H1 (cell line): Measurements from ENCODE around the gene VWF. TPM values are rescaled to one million over a fixed set of nuclear protein-coding genes. Genes with fewer than 3 reads are reported as not detected.

Experiments used
- CTCF ChIA-PET: fragments of 300-600 bp; sonication (Branson Sonifier 250); formaldehyde crosslinking; loops from one replicate; lab custom pipeline; 2021; ENCODE audit not compliant: partially characterized antibody; lab: Charles Lee
- POLR2A ChIA-PET: fragments of 300-600 bp; sonication (Branson Sonifier 250); formaldehyde crosslinking; loops from one replicate; lab custom pipeline; 2021; ENCODE audit warnings: inconsistent platforms; ENCODE audit not compliant: partially characterized antibody; lab: Charles Lee
- DNase-seq, 2 experiments: peaks; one replicate each; pipeline versions ENCODE4 v3.0.0 to v3.0.0-alpha.2; 2010 to 2022; ENCODE audit warnings: low spot score in 2 of 2, low read depth in 1 of 2, mixed read lengths in 1 of 2
- FAIRE-seq: peaks from 2 replicates; lab custom pipeline; 2011; peaks lifted over from hg19 to GRCh38; lab: Jason Lieb, UNC
- H2AFZ ChIP-seq: 2 replicates; pipeline ENCODE4 v1.8.1; 2012; ENCODE audit warnings: low read length, inconsistent platforms
- H2AK5ac ChIP-seq: 2 replicates; pipeline ENCODE4 v1.6.1; 2013; ENCODE audit warnings: low read depth, low read length
- H2BK120ac ChIP-seq: replicated peaks from 2 replicates; pipeline ENCODE3; 2013; ENCODE audit warnings: low read depth, low read length, inconsistent platforms
- H2BK12ac ChIP-seq: 2 replicates; pipeline ENCODE4 v1.6.1; 2013; ENCODE audit warnings: low read depth, low read length
- H2BK15ac ChIP-seq: 2 replicates; pipeline ENCODE4 v1.6.1; 2013; ENCODE audit warnings: low read length
- H2BK20ac ChIP-seq: 2 replicates; pipeline ENCODE4 v1.6.1; 2013; ENCODE audit warnings: low read length
- H2BK5ac ChIP-seq: 2 replicates; pipeline ENCODE4 v1.6.1; 2013; ENCODE audit warnings: low read depth, low read length
- H3K14ac ChIP-seq: 2 replicates; pipeline ENCODE4 v1.6.1; 2013; ENCODE audit warnings: inconsistent platforms; ENCODE audit not compliant: insufficient read length
- H3K18ac ChIP-seq: 2 replicates; pipeline ENCODE4 v1.6.1; 2013; ENCODE audit warnings: low read length; ENCODE audit errors: extremely low read depth
- H3K23ac ChIP-seq: 2 replicates; pipeline ENCODE4 v1.6.1; 2013; ENCODE audit warnings: inconsistent platforms; ENCODE audit not compliant: insufficient read length
- H3K23me2 ChIP-seq: 2 replicates; pipeline ENCODE4 v1.6.1; 2013; ENCODE audit warnings: low read depth, low read length
- H3K27ac ChIP-seq: 2 replicates; pipeline ENCODE4 v1.6.1; 2011; ENCODE audit warnings: low read depth, low read length, inconsistent platforms
- H3K27me3 ChIP-seq, 4 experiments: replicated peaks in 1 of 4; 1 replicate in 1 of 4; 2 replicates in 3 of 4; pipeline versions ENCODE4 v1.6.1 to v1.8.1; 2011 to 2013; ENCODE audit warnings: low read length in 3 of 4, mild to moderate bottlenecking in 3 of 4, inconsistent platforms in 2 of 4, mixed read lengths in 2 of 4, moderate library complexity in 1 of 4; ENCODE audit not compliant: control insufficient read depth in 3 of 4, insufficient read depth in 3 of 4; ENCODE audit errors: extremely low read depth in 1 of 4
- H3K36me3 ChIP-seq, 4 experiments: 2 replicates each; pipeline versions ENCODE4 v1.6.1 to v1.8.1; 2011 to 2013; ENCODE audit warnings: mild to moderate bottlenecking in 4 of 4, low read length in 3 of 4, moderate library complexity in 2 of 4, control low read depth in 1 of 4, inconsistent platforms in 1 of 4; ENCODE audit not compliant: insufficient read depth in 4 of 4, control insufficient read depth in 2 of 4
- H3K4ac ChIP-seq: replicated peaks from 2 replicates; pipeline ENCODE3; 2013; ENCODE audit warnings: low read length, low read depth, mixed read lengths, inconsistent platforms; ENCODE audit not compliant: insufficient read length
- H3K4me1 ChIP-seq, 4 experiments: replicated peaks in 1 of 4; 1 replicate in 1 of 4; 2 replicates in 3 of 4; pipeline versions ENCODE4 v1.6.1 to v1.8.1; 2011 to 2013; ENCODE audit warnings: low read length in 3 of 4, inconsistent platforms in 2 of 4, mixed read lengths in 1 of 4; ENCODE audit not compliant: insufficient read depth in 4 of 4, control insufficient read depth in 3 of 4
- H3K4me2 ChIP-seq, 2 experiments: 2 replicates each; pipeline versions ENCODE4 v1.6.1 to v1.8.1; 2011 to 2013; ENCODE audit warnings: low read depth in 2 of 2, low read length in 2 of 2, control low read depth in 1 of 2, inconsistent platforms in 1 of 2, mild to moderate bottlenecking in 1 of 2; ENCODE audit not compliant: insufficient read depth in 1 of 2
- H3K4me3 ChIP-seq, 4 experiments: fragments of 200-600, 300-600 bp in 1 of 4; sonication (generic), shearing (Covaris generic), sonication (Bioruptor Twin) in 1 of 4; 2 replicates each; pipeline versions ENCODE4 v1.5.1 to v1.8.1; 2011 to 2016; ENCODE audit warnings: low read length in 4 of 4, low read depth in 3 of 4, control low read depth in 2 of 4, inconsistent platforms in 2 of 4, mild to moderate bottlenecking in 2 of 4, mixed read lengths in 1 of 4, moderate library complexity in 1 of 4; ENCODE audit not compliant: insufficient read depth in 2 of 4; ENCODE audit errors: extremely low read depth in 1 of 4
- H3K56ac ChIP-seq: replicated peaks from 2 replicates; pipeline ENCODE3; 2013; ENCODE audit warnings: low read depth, mild to moderate bottlenecking, mixed read lengths, low read length, inconsistent platforms; ENCODE audit not compliant: insufficient read length
- H3K79me1 ChIP-seq: 2 replicates; pipeline ENCODE4 v1.6.1; 2013; ENCODE audit warnings: low read depth, low read length, control low read depth
- H3K79me2 ChIP-seq, 2 experiments: 2 replicates each; pipeline versions ENCODE4 v1.6.1 to v1.8.1; 2012 to 2013; ENCODE audit warnings: low read length in 2 of 2, mild to moderate bottlenecking in 2 of 2, inconsistent platforms in 1 of 2; ENCODE audit not compliant: insufficient read depth in 2 of 2, control insufficient read depth in 1 of 2
- H3K9ac ChIP-seq, 4 experiments: replicated peaks in 1 of 4; 1 replicate in 1 of 4; 2 replicates in 3 of 4; pipeline versions ENCODE4 v1.6.1 to v1.8.1; 2011 to 2013; ENCODE audit warnings: low read depth in 3 of 4, low read length in 3 of 4, control low read depth in 2 of 4, mild to moderate bottlenecking in 2 of 4, moderate library complexity in 2 of 4, inconsistent platforms in 1 of 4; ENCODE audit errors: extremely low read depth in 1 of 4
- H3K9me3 ChIP-seq, 2 experiments: 2 replicates each; pipeline versions ENCODE4 v1.6.1 to v1.8.1; 2012 to 2013; ENCODE audit warnings: mild to moderate bottlenecking in 2 of 2, moderate library complexity in 2 of 2, control low read depth in 1 of 2, inconsistent platforms in 1 of 2, low read depth in 1 of 2, low read length in 1 of 2, mixed read lengths in 1 of 2; ENCODE audit not compliant: insufficient read depth in 2 of 2
- H4K20me1 ChIP-seq, 2 experiments: replicated peaks in 1 of 2; 2 replicates each; pipeline versions ENCODE3 to v1.8.1; 2011 to 2013; ENCODE audit warnings: inconsistent platforms in 2 of 2, low read length in 2 of 2, mild to moderate bottlenecking in 1 of 2; ENCODE audit not compliant: insufficient read depth in 2 of 2, control insufficient read depth in 1 of 2
- H4K5ac ChIP-seq: 2 replicates; pipeline ENCODE4 v1.6.1; 2013; ENCODE audit warnings: low read length, low read depth, mixed read lengths, inconsistent platforms; ENCODE audit not compliant: insufficient read length
- H4K8ac ChIP-seq: 2 replicates; pipeline ENCODE4 v1.8.0; 2013; ENCODE audit warnings: mild to moderate bottlenecking, moderate library complexity, low read length, inconsistent platforms; ENCODE audit not compliant: insufficient read depth; ENCODE audit errors: extremely low read depth
- H4K91ac ChIP-seq: replicated peaks from 2 replicates; pipeline ENCODE3; 2013; ENCODE audit warnings: low read length, mixed read lengths, inconsistent platforms; ENCODE audit not compliant: insufficient read length
- ASH2L ChIP-seq: fragments of 200-600, 300-600 bp; sonication (generic); IDR thresholded peaks from one replicate; pipeline ENCODE4 v1.7.1; 2017; ENCODE audit warnings: low read length
- CBX8 ChIP-seq: fragments of 300-800, 300-1000 bp; sonication (generic); IDR thresholded peaks from 2 replicates; pipeline ENCODE4 v1.7.1; 2016; ENCODE audit warnings: low read depth, low read length, borderline replicate concordance
- CHD1 ChIP-seq: IDR thresholded peaks from 2 replicates; pipeline ENCODE4 v1.6.1; 2012; ENCODE audit warnings: low read depth, low read length, improper control_type of control experiment
- CHD2 ChIP-seq: IDR thresholded peaks from 2 replicates; pipeline ENCODE4 v1.6.1; 2012; ENCODE audit warnings: low read length, improper control_type of control experiment
- CREB1 ChIP-seq: IDR thresholded peaks from 2 replicates; pipeline ENCODE4 v1.6.1; 2012; ENCODE audit warnings: inconsistent platforms
- EGR1 ChIP-seq: IDR thresholded peaks from 2 replicates; pipeline ENCODE4 v1.6.1; 2011; ENCODE audit warnings: low read depth, low read length, borderline replicate concordance
- EP300 ChIP-seq, 2 experiments: IDR thresholded peaks; 1 replicate in 1 of 2; 2 replicates in 1 of 2; pipeline ENCODE4 v1.6.1; 2011 to 2012; ENCODE audit warnings: low read depth in 2 of 2, low read length in 2 of 2, mild to moderate bottlenecking in 2 of 2, borderline replicate concordance in 1 of 2, inconsistent platforms in 1 of 2, moderate library complexity in 1 of 2
- EZH2 ChIP-seq: fragments of 200-600 bp; sonication (generic); IDR thresholded peaks from 2 replicates; pipeline ENCODE4 v1.7.1; 2012; ENCODE audit warnings: low read depth, mild to moderate bottlenecking, moderate library complexity, low read length, inconsistent platforms; ENCODE audit not compliant: severe bottlenecking
- GABPA ChIP-seq: IDR thresholded peaks from 2 replicates; pipeline ENCODE4 v1.6.1; 2011; ENCODE audit warnings: mild to moderate bottlenecking, low read length, moderate library complexity, borderline replicate concordance; ENCODE audit not compliant: insufficient read depth
- MAFK ChIP-seq: IDR thresholded peaks from 2 replicates; pipeline ENCODE4 v1.6.1; 2012; ENCODE audit warnings: low read depth, mild to moderate bottlenecking, improper control_type of control experiment, low read length
- NANOG ChIP-seq: IDR thresholded peaks from 2 replicates; pipeline ENCODE4 v1.6.1; 2011; ENCODE audit warnings: low read length, low read depth, mild to moderate bottlenecking, inconsistent platforms; ENCODE audit not compliant: insufficient read depth, poor library complexity, severe bottlenecking
- POU5F1 ChIP-seq: IDR thresholded peaks from 2 replicates; pipeline ENCODE4 v1.6.1; 2011; ENCODE audit warnings: low read depth, mild to moderate bottlenecking, low read length, moderate library complexity
- SIX5 ChIP-seq: IDR thresholded peaks from 2 replicates; pipeline ENCODE4 v1.6.1; 2011; ENCODE audit warnings: mild to moderate bottlenecking, low read depth, low read length
- TEAD4 ChIP-seq: IDR thresholded peaks from 2 replicates; pipeline ENCODE4 v1.6.1; 2012; ENCODE audit warnings: low read depth, low read length, inconsistent platforms, mixed read lengths
- WGBS, 2 experiments: shearing (Covaris generic) in 1 of 2; methylation state at CpG; one replicate each; pipeline versions ENCODE4 v1.1.6 to v1.1.7; 2013 to 2015; ENCODE audit warnings: low lambda C conversion rate in 2 of 2, mixed read lengths in 2 of 2, inconsistent platforms in 1 of 2, low coverage in 1 of 2, missing lambda C conversion rate in 1 of 2; ENCODE audit not compliant: insufficient replicate concordance in 2 of 2, insufficient coverage in 1 of 2, insufficient read length in 1 of 2; ENCODE audit errors: extremely low coverage in 1 of 2, missing lambda C conversion rate in 1 of 2; 5-methylcytosine and 5-hydroxymethylcytosine counted together
- polyA plus RNA-seq, 7 experiments: library from polyadenylated mRNA; depleted of rRNA in 3 of 7; stranded (reverse) in 5 of 7; unstranded in 2 of 7; fragments of >200 nt in 5 of 7; fragments of 200-250 nt in 2 of 7; gene quantifications; 1 replicate in 5 of 7; 2 replicates in 1 of 7; 4 replicates in 1 of 7; pipeline versions ENCODE4 v1.2.1 to v1.2.3, GENCODE V29; 2011 to 2013; ENCODE audit warnings: missing spikeins in 2 of 7, mixed read lengths in 2 of 7
- total RNA-seq: library from RNA; stranded (reverse); fragmentation: NEBNext Ultra II Directional; extraction: Animal tissue kit (Norgen Biotek cat#: 25700); gene quantifications from 2 replicates; pipeline ENCODE4 v1.2.1, GENCODE V29; 2021
- TF ChIP-seq, protein P1 (sequence below): IDR thresholded peaks from 2 replicates; pipeline ENCODE4 v1.6.1; 2011; ENCODE audit warnings: low read length, improper control_type of control experiment

Gene VWF
- total and polyA plus RNA-seq, 2 of the 8 experiments (the other 6 are each of a cell fraction or from before 2014, with no cell fraction given) = 0.39 to 0.60 TPM

DNA sequence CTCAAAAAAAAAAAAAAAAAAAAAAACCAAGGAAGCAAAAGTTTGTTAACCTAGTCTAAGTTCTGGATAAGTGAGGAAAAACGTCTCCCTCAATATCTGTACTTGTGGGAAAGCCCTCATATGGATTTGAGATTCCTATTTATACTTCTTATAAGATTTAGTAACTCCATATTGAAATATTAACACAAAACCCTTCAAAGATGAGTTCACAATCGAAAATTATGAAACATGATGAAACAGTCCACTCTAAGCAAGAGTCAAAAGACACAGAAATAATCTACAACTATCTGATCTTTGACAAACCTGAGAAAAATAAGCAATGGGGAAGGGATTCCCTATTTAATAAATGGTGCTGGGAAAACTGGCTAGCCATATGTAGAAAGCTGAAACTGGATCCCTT, 25.2 kb downstream of the VWF start:
- Histone ChIP-seq H3K27ac (no peak overlapping the region), H2BK5ac (no peak overlapping the region), H3K4ac (no peak overlapping the region), H2AFZ (no peak overlapping the region), H3K4me2 (no peak overlapping the region), H3K4me1 (no peaks in the 10 kb centered on the region), H3K18ac (no peak overlapping the region), H3K27me3 (no peaks in the 10 kb centered on the region), H2AK5ac (no peak overlapping the region), H2BK15ac (no peak overlapping the region), H4K91ac (no peak overlapping the region), H3K23me2 (peaks cover 2% of the 10 kb centered on the region; the same call in 1 of the 2 replicates), H3K36me3 (no peaks in the 10 kb centered on the region), H3K9me3 (no peaks in the 10 kb centered on the region), H3K23ac (no peak overlapping the region), H4K5ac (no peak overlapping the region), H3K79me2 (no peaks in the 10 kb centered on the region), H3K4me3 (no peak overlapping the region), H2BK20ac (no peak overlapping the region), H4K8ac (no peak overlapping the region), H2BK120ac (no peak overlapping the region), H3K14ac (no peak overlapping the region), H3K9ac (no peak overlapping the region), H2BK12ac (no peak overlapping the region), H3K79me1 (no peaks in the 10 kb centered on the region), H4K20me1 (no peaks in the 10 kb centered on the region), H3K56ac (no peak overlapping the region)
- 73% methylated on average over 2 of the region's 2 CpGs; no CpG with 5 or more reads in 1 of the 2 experiments for WGBS, 2 experiments
- POLR2A ChIA-PET = no interaction called here
- CTCF ChIA-PET = no interaction called here
- FAIRE-seq (no peak), DNase-seq (no peak)
- TF ChIP-seq MAFK (no peak), SIX5 (no peak), ASH2L (no peak), CHD2 (no peak), CHD1 (no peak), CBX8 (no peak), NANOG (no peak), POU5F1 (no peak), EGR1 (no peak), EZH2 (no peak), TEAD4 (no peak), EP300 (IDR thresholded peaks at IDR 0.05; ENCODE audit: borderline replicate concordance in 1 of 2, low read depth in 2 of 2, low read length in 2 of 2) (no peak), CREB1 (no peak), GABPA (no peak)
- TF ChIP-seq, protein P1, sequence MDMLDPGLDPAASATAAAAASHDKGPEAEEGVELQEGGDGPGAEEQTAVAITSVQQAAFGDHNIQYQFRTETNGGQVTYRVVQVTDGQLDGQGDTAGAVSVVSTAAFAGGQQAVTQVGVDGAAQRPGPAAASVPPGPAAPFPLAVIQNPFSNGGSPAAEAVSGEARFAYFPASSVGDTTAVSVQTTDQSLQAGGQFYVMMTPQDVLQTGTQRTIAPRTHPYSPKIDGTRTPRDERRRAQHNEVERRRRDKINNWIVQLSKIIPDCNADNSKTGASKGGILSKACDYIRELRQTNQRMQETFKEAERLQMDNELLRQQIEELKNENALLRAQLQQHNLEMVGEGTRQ = no peak
